GOT3 (cell line): ENCODE results near the gene POLR2J2.
"Not testable (repeated sequence)": the region's sequence is repeated elsewhere in the genome, so short reads cannot be mapped to it uniquely, and the experiment has no call there.

Source experiments
- DNase-seq: peaks from one replicate; lab custom pipeline; 2025; ENCODE audit warnings: mixed read lengths; lab: John Stamatoyannopoulos, UW

Gene POLR2J2

GRCh38 chr7:102671956-102672307 lies 469 bp upstream of the POLR2J2 start:
- DNase-seq, result not testable (repeated sequence)

DNA sequence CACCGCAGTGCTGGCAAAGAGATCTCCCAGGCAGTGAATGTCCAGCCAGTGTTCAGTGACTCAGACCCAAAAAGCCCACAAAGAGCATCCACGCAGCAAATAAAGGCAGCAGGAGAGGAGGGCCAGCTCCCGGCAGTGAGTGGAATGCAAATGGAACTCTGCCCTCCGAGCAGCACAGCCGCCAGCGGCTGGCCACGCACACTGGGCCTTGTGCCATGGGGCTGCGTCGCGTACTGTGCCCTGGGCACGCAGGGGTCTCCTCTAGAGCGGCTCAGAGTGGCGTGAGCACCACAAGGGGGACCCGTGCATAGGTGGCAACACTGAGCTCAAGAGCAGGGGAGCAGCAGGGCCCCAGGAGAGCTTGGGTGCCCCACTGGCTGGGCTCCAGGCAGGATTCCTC lies 3.9 kb downstream of the POLR2J2 start:
- not testable (repeated sequence) for DNase-seq

DNA sequence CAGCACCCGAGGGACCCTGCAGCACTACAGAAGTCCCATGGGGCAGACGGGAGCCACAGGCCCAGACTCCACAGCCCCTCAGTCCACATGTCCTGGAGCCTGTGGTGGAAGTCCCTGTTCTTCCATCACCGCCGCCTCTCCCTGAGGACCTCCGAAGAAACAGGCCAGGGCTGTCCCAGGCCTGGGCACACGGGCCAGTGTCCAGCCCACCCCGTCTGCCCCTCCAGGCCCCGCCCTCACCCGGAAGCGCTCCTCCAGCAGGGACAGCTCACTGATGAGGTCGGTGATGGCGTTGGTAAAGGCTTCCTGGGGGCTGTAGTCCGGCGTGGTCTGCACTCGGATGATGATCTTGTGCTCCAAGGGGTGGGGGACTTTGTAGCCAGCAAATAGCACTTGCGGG lies 4.6 kb downstream of the POLR2J2 start:
- DNase-seq, result not testable (repeated sequence)

DNA sequence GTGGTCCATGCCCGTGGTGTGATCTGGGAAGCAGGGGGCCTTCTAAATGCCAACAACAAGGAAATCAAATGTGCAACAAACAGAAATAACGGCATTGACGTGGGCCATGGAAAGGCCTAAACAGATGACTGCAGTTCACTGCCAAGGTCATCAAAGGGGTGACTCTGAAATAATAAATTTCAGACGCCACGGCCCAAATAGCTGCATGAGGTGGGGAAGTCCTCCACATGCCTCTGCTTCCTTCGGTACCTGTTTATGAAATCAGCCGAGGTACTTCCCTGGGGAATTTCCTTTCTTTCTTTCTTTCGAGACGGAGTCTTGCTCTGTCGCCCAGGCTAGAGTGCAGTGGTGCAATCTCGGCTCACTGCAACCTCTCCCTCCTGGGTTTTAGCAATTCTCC lies 6.7 kb downstream of the POLR2J2 start:
- not testable (repeated sequence) for DNase-seq

DNA sequence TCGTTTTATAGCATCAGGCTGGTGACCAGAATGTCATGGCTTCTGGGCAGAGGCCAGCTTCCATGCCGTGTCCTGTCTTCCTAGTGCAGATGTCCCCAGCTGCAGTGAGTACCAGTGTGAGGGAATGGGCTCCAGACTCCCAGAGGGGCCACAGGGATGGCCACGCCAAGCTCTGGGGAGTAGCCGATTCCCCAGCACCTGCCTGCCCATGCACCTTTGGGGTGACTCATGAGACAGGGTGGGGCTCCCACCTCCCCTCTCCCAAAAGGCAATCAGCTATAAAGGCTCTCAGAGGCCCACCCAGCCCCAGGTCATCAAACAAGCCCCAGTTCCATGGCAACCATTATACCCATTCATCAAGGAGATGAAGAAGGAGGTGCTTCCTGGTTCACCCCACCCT lies 21.5 kb downstream of the POLR2J2 start, which contains the start of gene SPDYE2B:
Gene SPDYE2B, plus strand, starts transcription at position 396 of the 400 bp plus-strand sequence. CDS start 2,030 bp downstream, outside the sequence.
- DNase-seq, result not testable (repeated sequence)

DNA sequence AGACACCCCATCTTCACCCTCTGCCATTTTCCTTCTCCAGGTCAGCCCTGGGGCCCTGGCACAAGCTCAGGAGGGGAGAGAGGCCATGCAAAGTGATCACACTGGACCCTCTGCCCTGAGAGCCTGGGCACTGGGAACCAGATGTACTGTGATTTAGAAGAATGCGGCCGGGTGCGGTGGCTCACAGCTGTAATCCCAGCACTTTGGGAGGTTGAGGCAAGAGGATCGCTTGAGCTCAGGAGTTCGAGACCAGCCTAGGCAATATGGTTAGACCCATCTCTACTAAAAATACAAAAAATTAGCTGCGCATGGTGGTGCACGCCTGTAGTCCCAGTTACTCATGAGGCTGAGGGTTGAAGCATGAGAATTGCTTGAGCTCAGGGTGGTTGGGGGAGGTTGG lies 23.6 kb downstream of the POLR2J2 start:
- DNase-seq, result not testable (repeated sequence)

DNA sequence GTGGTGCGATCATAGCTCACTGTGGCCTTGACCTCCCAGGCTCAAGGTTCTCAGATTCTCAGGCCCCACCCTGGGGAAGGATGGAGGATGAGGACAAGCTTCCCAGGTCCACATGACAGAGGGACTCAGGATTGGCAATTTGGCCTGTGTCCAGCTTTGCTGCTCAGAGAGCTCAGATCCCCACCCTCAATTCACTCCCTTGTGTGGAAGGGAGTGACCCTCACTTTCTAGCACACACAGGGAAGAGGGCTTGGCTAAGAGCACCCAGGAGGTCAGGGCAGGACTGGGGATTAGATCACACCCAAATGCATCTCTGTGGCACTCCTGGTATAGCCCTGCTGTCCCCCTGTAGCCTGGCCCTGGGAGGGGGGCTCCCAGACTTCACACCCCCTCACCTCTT lies 28.1 kb downstream of the POLR2J2 start:
- DNase-seq, result not testable (repeated sequence)

DNA sequence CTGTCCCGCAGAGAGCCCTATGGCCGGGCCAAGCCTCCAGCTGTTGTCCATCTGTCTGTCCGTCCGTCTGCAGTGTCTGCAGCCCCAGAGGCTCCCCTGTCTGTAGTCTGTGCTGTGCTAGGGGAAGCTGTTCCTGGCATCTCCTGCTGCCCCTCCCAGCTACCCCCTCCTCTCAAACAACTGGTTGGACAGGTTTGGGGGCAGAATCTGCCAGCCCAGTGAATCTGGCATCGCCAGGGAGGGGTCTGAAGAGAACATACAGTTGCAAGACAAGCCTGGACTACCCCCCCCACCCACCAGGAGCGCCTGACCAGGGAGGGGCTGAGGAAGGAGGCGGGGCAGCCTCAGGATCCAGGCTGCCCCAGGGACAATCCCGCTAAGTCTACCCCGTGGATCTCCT lies 28.8 kb downstream of the POLR2J2 start, which contains the start of gene UPK3BL1:
Gene UPK3BL1, minus strand, starts transcription at position 101 of the 400 bp plus-strand sequence. Its CDS starts 50 bp downstream, at position 51.
- not testable (repeated sequence) for DNase-seq

GRCh38 chr7:102638848-102639247 lies 32.6 kb downstream of the POLR2J2 start:
- DNase-seq, result not testable (repeated sequence)

DNA sequence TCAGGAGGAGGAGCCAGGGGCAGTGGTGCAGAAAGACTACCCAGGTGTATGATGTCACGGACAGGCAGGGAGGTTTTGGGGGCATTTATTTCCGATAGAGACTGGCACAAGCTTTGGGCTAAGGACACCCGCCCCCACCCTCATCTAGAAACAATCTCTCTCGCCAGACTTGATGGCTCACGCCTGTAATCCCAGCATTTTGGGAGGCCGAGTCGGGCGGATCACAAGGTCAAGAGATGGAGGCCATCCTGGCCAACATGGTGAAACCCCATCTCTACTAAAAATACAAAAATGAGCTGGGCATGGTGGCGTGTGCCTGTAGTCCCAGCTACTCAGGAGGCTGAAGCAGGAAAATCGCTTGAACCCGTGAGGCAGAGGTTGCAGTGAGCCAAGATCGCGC lies 34.5 kb downstream of the POLR2J2 start:
- not testable (repeated sequence) for DNase-seq

GRCh38 chr7:102635354-102635753 lies 36.1 kb downstream of the POLR2J2 start:
- not testable (repeated sequence) for DNase-seq

GRCh38 chr7:102634299-102634698 lies 37.2 kb downstream of the POLR2J2 start:
- DNase-seq, result not testable (repeated sequence)

DNA sequence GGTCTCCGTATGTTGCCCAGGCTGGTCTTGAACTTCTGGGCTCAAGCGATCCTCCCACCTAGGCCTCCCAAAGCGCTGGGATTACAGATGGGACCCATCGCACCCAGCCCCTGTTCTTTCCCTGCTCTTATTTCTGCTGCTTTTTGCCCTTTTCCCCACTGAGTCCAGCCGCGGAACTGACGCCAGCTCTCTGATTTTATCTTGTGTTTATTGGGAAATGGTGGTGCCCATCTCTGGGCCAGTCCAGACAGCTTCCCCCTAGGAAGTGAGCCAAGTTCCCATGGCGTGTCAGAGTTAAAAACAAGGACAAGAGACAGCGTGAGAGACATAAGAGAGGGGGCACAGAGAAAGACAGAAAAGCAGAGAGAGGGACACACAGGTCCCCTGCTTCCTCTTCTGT lies 40.8 kb downstream of the POLR2J2 start:
- DNase-seq, result not testable (repeated sequence)

DNA sequence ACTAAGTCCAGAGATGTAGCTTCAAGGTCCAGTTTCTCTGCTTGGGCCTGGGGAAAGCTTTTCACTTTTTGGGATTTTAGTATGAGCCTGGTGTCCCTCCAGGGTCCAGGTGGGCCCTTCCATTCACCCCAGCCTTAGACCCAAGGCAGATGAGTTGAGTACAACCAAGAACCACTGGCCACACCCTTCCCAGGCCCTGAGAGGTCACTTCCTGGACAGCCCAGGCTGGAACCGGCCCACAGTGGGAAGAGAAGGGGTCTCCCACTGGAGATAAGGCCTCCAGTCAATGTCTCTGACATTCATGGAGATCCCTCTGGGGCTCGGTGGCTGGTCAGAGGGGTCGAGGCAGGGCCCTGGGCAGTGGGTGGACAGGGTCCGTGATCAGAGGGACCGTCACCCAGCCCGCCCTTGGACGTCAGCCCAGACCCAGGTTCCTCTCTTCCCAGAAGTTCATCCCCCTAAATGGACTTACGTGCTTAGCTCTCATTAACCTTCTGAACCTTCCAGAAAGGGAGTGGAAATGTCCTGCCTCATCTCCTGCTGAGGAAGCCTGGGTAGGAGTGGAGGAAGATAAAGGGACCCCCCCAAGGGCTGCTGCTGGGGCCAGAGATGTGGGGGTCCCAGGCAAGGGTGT lies 44.1 kb downstream of the POLR2J2 start:
- DNase-seq, result not testable (repeated sequence)

DNA sequence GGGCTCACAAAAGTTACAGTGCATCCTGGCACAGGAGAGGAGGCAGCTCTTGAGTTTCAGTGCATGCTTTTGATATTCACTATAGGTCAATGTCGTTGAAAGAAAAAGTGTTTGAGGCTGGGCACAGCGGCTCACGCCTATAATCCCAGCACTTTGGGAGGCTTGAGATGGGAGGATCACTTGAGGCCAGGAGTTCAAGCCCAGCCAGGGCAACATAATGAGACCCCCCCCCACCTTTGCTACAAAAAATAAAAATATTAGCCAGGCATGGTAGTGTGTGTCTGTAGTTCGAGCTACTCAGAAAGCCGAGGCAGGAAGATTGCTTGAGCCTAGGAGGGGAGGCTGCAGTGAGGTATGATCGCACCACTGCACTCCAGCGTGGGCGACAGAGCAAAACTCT lies 53.3 kb downstream of the POLR2J2 start:
- not testable (repeated sequence) for DNase-seq

- not testable (repeated sequence) for DNase-seq
These were observed 54.8 kb downstream of the POLR2J2 start, which contains the start of gene RASA4 for GRCh38 chr7:102616507-102617125. RASA4 (minus strand) TSS chr7:102616756; CDS start chr7:102616689, 67 bp downstream.
